ENCODE data around the gene SETDB1.

GRCh38 chr1:150965605-150966004, 39.4 kb downstream of the SETDB1 start:
- TF ChIP-seq CTCF (conservative IDR thresholded peaks at IDR 0.05; ENCODE audit: low read depth, low read length) (no peak), EZH2 (IDR thresholded peaks at IDR 0.05; ENCODE audit: borderline replicate concordance, low read depth, low read length, poor library complexity, severe bottlenecking) (no peak)

Measured in A673 (cell line).